K562 (cell line): Measurements from ENCODE around the gene SPTBN5. TPM values are rescaled to one million over a fixed set of nuclear protein-coding genes. Genes with fewer than 3 reads are reported as not detected.
A peak's percentile ranks its signal among the peaks of the same experiment; 100 is the strongest.

Source experiments
- ADNP ChIP-seq: fragments of 200-800 bp; sonication (Bioruptor generic); IDR thresholded peaks from 2 replicates; pipeline ENCODE4 v1.6.1; 2016; ENCODE audit warnings: missing genetic modification characterization, missing compliant biosample characterization
- GMEB1 ChIP-seq: fragments of 250-450 bp; sonication (Bioruptor Pico); IDR thresholded peaks from 2 replicates; pipeline ENCODE4 v1.4.0; 2020; ENCODE audit warnings: mild to moderate bottlenecking
- IRF9 ChIP-seq: fragments of 450-650 bp; IDR thresholded peaks from 2 replicates; pipeline ENCODE4 v1.6.1; 2016; ENCODE audit warnings: missing biosample characterization, missing genetic modification characterization
- KAT2B ChIP-seq: IDR thresholded peaks from one replicate; pipeline ENCODE4 v1.6.1; 2012; ENCODE audit warnings: low read depth, mild to moderate bottlenecking, control low read depth, inconsistent platforms, low read length, moderate library complexity
- SMAD2 ChIP-seq: fragments of 150-350 bp; IDR thresholded peaks from 2 replicates; pipeline ENCODE4 v1.6.1; 2014; ENCODE audit warnings: low read depth, mild to moderate bottlenecking, low read length
- SP2 ChIP-seq: IDR thresholded peaks from 2 replicates; pipeline ENCODE4 v1.6.1; 2011; ENCODE audit warnings: mild to moderate bottlenecking, low read depth, low read length, moderate library complexity; ENCODE audit not compliant: poor library complexity, severe bottlenecking; ENCODE audit errors: extremely low read depth
- ZNF263 ChIP-seq: sonication (generic); formaldehyde crosslinking; IDR thresholded peaks from 2 replicates; pipeline ENCODE4 v1.8.0; 2022; ENCODE audit warnings: mild to moderate bottlenecking, missing genetic modification reagents, borderline replicate concordance
- ZNF280A ChIP-seq: fragments of 450-650 bp; IDR thresholded peaks from 2 replicates; pipeline ENCODE4 v1.6.1; 2018; ENCODE audit warnings: mild to moderate bottlenecking, low read depth; ENCODE audit not compliant: partially characterized antibody
- ZNF354B ChIP-seq: fragments of 250-450 bp; sonication (Bioruptor Pico); IDR thresholded peaks from 2 replicates; pipeline ENCODE4 v1.4.0; 2020
- polyA plus RNA-seq, 8 experiments: library from polyadenylated mRNA; depleted of rRNA in 4 of 8; stranded (reverse) in 5 of 8; unstranded in 3 of 8; fragments of >200 nt; fragmentation: Nextera tagmentation in 2 of 8; fragmentation: Illumina TruSeq in 1 of 8; extraction: Ambion mirVana in 2 of 8; extraction: Trizol in 1 of 8; gene quantifications; 2 replicates each; pipeline versions ENCODE4 v1.2.1 to v1.2.3, GENCODE V29; 2011 to 2014; ENCODE audit warnings: inconsistent platforms in 1 of 8, missing spikeins in 1 of 8
- total RNA-seq, 7 experiments: library from RNA; depleted of rRNA in 6 of 7; stranded (reverse); fragments of >200 nt in 6 of 7; fragmentation: Illumina TruSeq in 2 of 7; extraction: Trizol in 2 of 7; gene quantifications; 2 replicates each; pipeline versions ENCODE4 v1.2.1 to v1.2.3, GENCODE V29; 2011 to 2021; ENCODE audit warnings: low replicate concordance in 1 of 7

Gene SPTBN5
- total and polyA plus RNA-seq, 9 of the 15 experiments (the other 6 are each of a cell fraction or from before 2014, with no cell fraction given): 0.02 TPM; not detected in 8

- TF ChIP-seq GMEB1 (CRISPR knock-in tag) (no peak), SMAD2 (no peak), ZNF354B (CRISPR knock-in tag) (no peak), SP2 (no peak), ZNF263 (CRISPR knock-in tag) (no peak), ADNP (tag) (no peak), IRF9 (tag) (peak; percentile 38; the same call in 1 of the 2 replicates), KAT2B (no peak), ZNF280A (no peak)
Measured at GRCh38 chr15:41850482-41851166, 43.2 kb downstream of the SPTBN5 start (continued).
